GM19025 (cell line): ENCODE results near the gene KLF18.
"Not testable (repeated sequence)": the region's sequence is repeated elsewhere in the genome, so short reads cannot be mapped to it uniquely, and the experiment has no call there.

Source experiments
- ATAC-seq: cut with Tn5 transposase; IDR thresholded peaks from one replicate; pipeline ENCODE4 v1.9.1; 2021; ENCODE audit warnings: mild to moderate bottlenecking, low read depth, moderate library complexity; ENCODE audit not compliant: unreplicated experiment

The KLF18 gene

GRCh38 chr1:44129616-44130500 is 11.6 kb downstream of the KLF18 start:
- ATAC-seq = no peak

GRCh38 chr1:44120398-44120949 is 21.0 kb downstream of the KLF18 start:
- ATAC-seq = no peak

- no peak for ATAC-seq
Observed at GRCh38 chr1:44119525-44119924, 21.9 kb downstream of the KLF18 start.

- no peak for ATAC-seq
Observed at GRCh38 chr1:44118682-44119081, 22.7 kb downstream of the KLF18 start, which contains the start of gene KLF17. Gene KLF17 (plus strand): TSS chr1:44118821. CDS start chr1:44118908, 87 bp downstream.

GRCh38 chr1:44117272-44117671 is 24.2 kb downstream of the KLF18 start:
- ATAC-seq = not testable (repeated sequence)

- ATAC-seq = no peak
Observed at GRCh38 chr1:44114098-44114497, 27.3 kb downstream of the KLF18 start.

- no peak for ATAC-seq
Observed at GRCh38 chr1:44113095-44113609, 28.3 kb downstream of the KLF18 start.

GRCh38 chr1:44112486-44112885 is 28.9 kb downstream of the KLF18 start:
- no peak for ATAC-seq

GRCh38 chr1:44111861-44112260 is 29.6 kb downstream of the KLF18 start:
- ATAC-seq = no peak

- no peak for ATAC-seq
Observed at GRCh38 chr1:44110916-44111315, 30.5 kb downstream of the KLF18 start.

GRCh38 chr1:44108971-44109370 is 32.5 kb downstream of the KLF18 start:
- ATAC-seq = no peak

- no peak for ATAC-seq
Observed at GRCh38 chr1:44108241-44108640, 33.2 kb downstream of the KLF18 start.

- no peak for ATAC-seq
Observed at GRCh38 chr1:44105810-44106209, 35.6 kb downstream of the KLF18 start.

GRCh38 chr1:44103270-44104131 is 37.9 kb downstream of the KLF18 start:
- ATAC-seq = no peak

GRCh38 chr1:44101328-44101727 is 40.1 kb downstream of the KLF18 start:
- ATAC-seq = no peak

- no peak for ATAC-seq
Observed at GRCh38 chr1:44100183-44100868, 41.1 kb downstream of the KLF18 start.

- ATAC-seq = no peak
Observed at GRCh38 chr1:44094047-44094446, 47.4 kb downstream of the KLF18 start.

- ATAC-seq = no peak
Observed at GRCh38 chr1:44090429-44091252, 50.8 kb downstream of the KLF18 start.

GRCh38 chr1:44089371-44090048 is 51.9 kb downstream of the KLF18 start:
- ATAC-seq = no peak
